ENCODE data around the gene SBK2. TPM values are rescaled to one million over a fixed set of nuclear protein-coding genes. Genes with fewer than 3 reads are reported as not detected.

Gene SBK2
- total and polyA plus RNA-seq, 2 experiments from 2014 or later, result 5.3 to 6.8 TPM

GRCh38 chr19:55581145-55581822 is 44.4 kb upstream of the SBK2 start:
- Histone ChIP-seq H3K36me3 (peaks cover 8% of the 10 kb centered on the region), H3K27ac (peak overlapping the region; percentile 94), H3K4me1 (ENCODE audit: low read depth) (peaks cover 3% of the 10 kb centered on the region), H3K9me3 (ENCODE audit: low read depth) (no peaks in the 10 kb centered on the region), H3K4me3 (peak overlapping the region; percentile 72), H3K27me3 (no peaks in the 10 kb centered on the region)
- TF ChIP-seq CTCF (IDR thresholded peaks at IDR 0.05; ENCODE audit: low read depth, low read length), result no peak
- no peak for DNase-seq (ENCODE audit: low read depth in 1 of 2, low spot score in 1 of 2)

GRCh38 chr19:55580628-55581144 is 43.8 kb upstream of the SBK2 start, which contains the start of gene ZNF579:
Gene ZNF579, minus strand, starts transcription at chr19:55580848. Its CDS starts 1,209 bp downstream, at chr19:55579639.
- Histone ChIP-seq H3K36me3 (peaks cover 8% of the 10 kb centered on the region), H3K9me3 (ENCODE audit: low read depth) (no peaks in the 10 kb centered on the region), H3K4me3 (peak within 1 kb of the TSS; percentile 72), H3K4me1 (ENCODE audit: low read depth) (no peaks in the 10 kb centered on the region), H3K27me3 (no peaks in the 10 kb centered on the region), H3K27ac (peak within 1 kb of the TSS; percentile 94)
- DNase-seq (ENCODE audit: low read depth in 1 of 2, low spot score in 1 of 2), result peak; percentile 87 to 95
- TF ChIP-seq CTCF (IDR thresholded peaks at IDR 0.05; ENCODE audit: low read depth, low read length), result no peak

GRCh38 chr19:55579766-55580621 is 43.1 kb upstream of the SBK2 start:
- no peak for TF ChIP-seq CTCF (IDR thresholded peaks at IDR 0.05; ENCODE audit: low read depth, low read length)
- H3K27ac ChIP-seq, result peak overlapping the region; percentile 94
- no peaks in the 10 kb centered on the region for H3K4me1 ChIP-seq (ENCODE audit: low read depth)
- H3K27me3 ChIP-seq, result no peaks in the 10 kb centered on the region
- DNase-seq (ENCODE audit: low read depth in 1 of 2, low spot score in 1 of 2), result peak; percentile 44 to 62
- H3K4me3 ChIP-seq, result peak overlapping the region; percentile 72
- H3K36me3 ChIP-seq, result peaks cover 8% of the 10 kb centered on the region
- H3K9me3 ChIP-seq (ENCODE audit: low read depth), result no peaks in the 10 kb centered on the region

GRCh38 chr19:55578761-55579747 is 42.1 kb upstream of the SBK2 start:
- Histone ChIP-seq H3K36me3 (peaks cover 8% of the 10 kb centered on the region), H3K4me1 (ENCODE audit: low read depth) (no peaks in the 10 kb centered on the region), H3K4me3 (peak overlapping the region; percentile 72), H3K27ac (no peak overlapping the region), H3K27me3 (no peaks in the 10 kb centered on the region), H3K9me3 (ENCODE audit: low read depth) (no peaks in the 10 kb centered on the region)
- no peak for DNase-seq (ENCODE audit: low read depth in 1 of 2, low spot score in 1 of 2)
- no peak for TF ChIP-seq CTCF (IDR thresholded peaks at IDR 0.05; ENCODE audit: low read depth, low read length)

All from cardiac muscle cell (in vitro differentiated cells and primary cell).